Tibial nerve (tissue), 4 donors: ENCODE measurements around the gene HEPHL1. TPM values are rescaled to one million over a fixed set of nuclear protein-coding genes. Genes with fewer than 3 reads are reported as not detected.

Source experiments
- DNase-seq, 2 donors: peaks; one replicate each; pipeline ENCODE4 v3.0.0-alpha.2; 2019; ENCODE audit warnings: low spot score in 2 of 2
- H3K27ac ChIP-seq, 4 donors: fragments of 200-600 bp; sonication (generic) in 3 of 4; one replicate each; pipeline ENCODE4 v1.5.1; 2017 to 2019; ENCODE audit warnings: mild to moderate bottlenecking in 1 of 4
- H3K27me3 ChIP-seq, 2 donors: fragments of 200-600 bp; sonication (generic) in 1 of 2; one replicate each; pipeline versions ENCODE4 v1.5.1 to v1.6.0; 2017 to 2019
- H3K36me3 ChIP-seq, 3 donors: fragments of 200-600 bp; sonication (generic); one replicate each; pipeline ENCODE4 v1.5.1; 2018 to 2019
- H3K4me1 ChIP-seq, 4 donors: fragments of 200-600 bp; sonication (generic) in 3 of 4; one replicate each; pipeline ENCODE4 v1.5.1; 2017 to 2019
- H3K4me3 ChIP-seq, 4 donors: fragments of 200-600 bp; sonication (generic) in 3 of 4; one replicate each; pipeline ENCODE4 v1.5.1; 2017 to 2019; ENCODE audit warnings: mild to moderate bottlenecking in 1 of 4, moderate library complexity in 1 of 4
- H3K9me3 ChIP-seq, 4 donors: fragments of 200-600 bp; sonication (generic) in 3 of 4; one replicate each; pipeline ENCODE4 v1.5.1; 2017 to 2019
- EP300 ChIP-seq, 2 donors: sonication (generic); formaldehyde crosslinking; IDR thresholded peaks; one replicate each; pipeline ENCODE4 v1.6.1; 2017; ENCODE audit warnings: antibody characterized with exemption in 2 of 2, mild to moderate bottlenecking in 1 of 2
- POLR2A ChIP-seq, 2 donors: fragments of 450-650 bp; IDR thresholded peaks; one replicate each; pipeline ENCODE4 v1.6.1; 2017; ENCODE audit warnings: antibody characterized with exemption in 2 of 2, mild to moderate bottlenecking in 2 of 2, moderate library complexity in 2 of 2
- WGBS, 2 donors: methylation state at CpG; one replicate each; pipeline ENCODE4 v1.1.5; 2018; 5-methylcytosine and 5-hydroxymethylcytosine counted together
- total RNA-seq, 4 donors: library from RNA; depleted of rRNA; stranded (reverse); fragments of >200 nt; gene quantifications; one replicate each; pipeline ENCODE4 v1.1.0, GENCODE V29; 2016
- TF ChIP-seq, protein P1 (sequence below), 5 experiments: fragments of 200-600 bp in 3 of 5; fragments of 450-650 bp in 2 of 5; sonication (generic) in 3 of 5; IDR thresholded peaks; one replicate each; pipeline ENCODE4 v1.5.1; 2016 to 2019; ENCODE audit warnings: antibody characterized with exemption in 5 of 5, mild to moderate bottlenecking in 3 of 5, moderate library complexity in 2 of 5

Gene HEPHL1
- total RNA-seq, 4 donors from 2014 or later = not detected

DNA sequence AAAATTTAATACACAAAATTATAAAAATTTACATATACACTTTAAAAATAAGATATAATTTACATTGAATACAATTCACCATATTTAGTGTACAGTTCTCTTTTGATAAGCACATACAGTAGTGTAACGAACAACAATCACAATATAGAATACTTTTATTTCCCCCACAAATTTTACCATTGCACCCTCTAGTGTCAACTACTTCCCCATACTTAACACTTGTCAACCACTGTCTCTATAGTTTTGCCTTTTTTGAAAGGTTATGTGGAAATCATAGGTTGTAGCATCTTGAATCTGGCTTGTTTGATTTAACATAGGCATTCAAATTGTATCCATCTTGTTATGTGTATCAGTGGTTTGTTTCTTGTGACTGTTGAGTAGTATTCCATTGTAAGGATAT is 86.2 kb downstream of the HEPHL1 start:
- Histone ChIP-seq H3K36me3 (no peaks in the 10 kb centered on the region), H3K4me1 (no peaks in the 10 kb centered on the region), H3K9me3 (no peaks in the 10 kb centered on the region), H3K27me3 (no peaks in the 10 kb centered on the region), H3K27ac (no peak overlapping the region), H3K4me3 (no peak overlapping the region)
- WGBS, 2 donors = 63 to 71% methylated on average over 1 of the region's 1 CpG
- TF ChIP-seq, protein P1, sequence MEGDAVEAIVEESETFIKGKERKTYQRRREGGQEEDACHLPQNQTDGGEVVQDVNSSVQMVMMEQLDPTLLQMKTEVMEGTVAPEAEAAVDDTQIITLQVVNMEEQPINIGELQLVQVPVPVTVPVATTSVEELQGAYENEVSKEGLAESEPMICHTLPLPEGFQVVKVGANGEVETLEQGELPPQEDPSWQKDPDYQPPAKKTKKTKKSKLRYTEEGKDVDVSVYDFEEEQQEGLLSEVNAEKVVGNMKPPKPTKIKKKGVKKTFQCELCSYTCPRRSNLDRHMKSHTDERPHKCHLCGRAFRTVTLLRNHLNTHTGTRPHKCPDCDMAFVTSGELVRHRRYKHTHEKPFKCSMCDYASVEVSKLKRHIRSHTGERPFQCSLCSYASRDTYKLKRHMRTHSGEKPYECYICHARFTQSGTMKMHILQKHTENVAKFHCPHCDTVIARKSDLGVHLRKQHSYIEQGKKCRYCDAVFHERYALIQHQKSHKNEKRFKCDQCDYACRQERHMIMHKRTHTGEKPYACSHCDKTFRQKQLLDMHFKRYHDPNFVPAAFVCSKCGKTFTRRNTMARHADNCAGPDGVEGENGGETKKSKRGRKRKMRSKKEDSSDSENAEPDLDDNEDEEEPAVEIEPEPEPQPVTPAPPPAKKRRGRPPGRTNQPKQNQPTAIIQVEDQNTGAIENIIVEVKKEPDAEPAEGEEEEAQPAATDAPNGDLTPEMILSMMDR (IDR thresholded peaks at IDR 0.05) = no peak
- no peak for TF ChIP-seq POLR2A (IDR thresholded peaks at IDR 0.05)
- no peak for TF ChIP-seq EP300 (IDR thresholded peaks at IDR 0.05)
- DNase-seq = no peak

DNA sequence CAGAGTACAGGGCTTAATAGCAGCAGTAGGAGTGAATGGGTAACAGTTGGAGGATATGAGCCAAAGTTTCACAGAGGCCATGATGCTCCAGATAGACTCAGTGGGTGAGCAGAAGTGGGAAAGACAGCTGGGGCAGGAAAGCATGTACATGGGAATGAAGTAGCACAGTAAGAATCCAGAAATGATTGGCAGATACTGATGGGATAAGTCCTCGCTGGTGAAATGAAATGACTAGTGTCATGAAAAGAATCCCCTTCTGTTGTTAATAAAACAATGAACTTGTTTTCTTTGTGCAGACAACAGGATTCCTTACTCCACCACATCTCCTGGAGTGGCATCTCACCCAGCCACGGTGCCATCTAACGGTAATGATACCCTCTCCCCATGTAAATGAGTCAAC is 90.1 kb downstream of the HEPHL1 start:
- DNase-seq = no peak
- Histone ChIP-seq H3K4me3 (no peak overlapping the region), H3K4me1 (no peaks in the 10 kb centered on the region), H3K36me3 (no peaks in the 10 kb centered on the region), H3K27me3 (no peaks in the 10 kb centered on the region), H3K27ac (no peak overlapping the region), H3K9me3 (no peaks in the 10 kb centered on the region)
- 57 to 73% methylated on average over 3 of the region's 3 CpGs for WGBS, 2 donors
- no peak for TF ChIP-seq POLR2A (IDR thresholded peaks at IDR 0.05)
- TF ChIP-seq, protein P1 (IDR thresholded peaks at IDR 0.05) = no peak
- no peak for TF ChIP-seq EP300 (IDR thresholded peaks at IDR 0.05)

DNA sequence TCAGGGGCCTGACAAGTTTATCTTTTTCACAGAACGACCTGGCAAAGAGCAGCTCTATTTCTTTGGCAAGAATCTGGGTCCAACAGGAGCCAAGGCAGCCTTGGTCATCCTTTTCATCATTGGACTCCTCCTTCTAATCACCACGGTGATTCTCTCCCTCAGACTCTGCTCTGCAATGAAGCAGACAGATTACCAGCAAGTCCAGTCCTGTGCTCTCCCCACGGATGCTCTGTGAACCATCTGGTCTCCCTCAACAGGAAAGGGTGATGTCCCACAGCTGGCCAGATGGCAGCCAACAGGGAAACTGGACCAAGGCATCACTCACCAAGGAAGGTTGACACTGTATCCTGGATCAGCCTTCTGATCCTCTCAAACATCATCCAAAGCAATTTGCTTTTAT is 90.5 kb downstream of the HEPHL1 start:
- no peak overlapping the region for H3K27ac ChIP-seq
- H3K27me3 ChIP-seq = no peaks in the 10 kb centered on the region
- no peaks in the 10 kb centered on the region for H3K36me3 ChIP-seq
- no peaks in the 10 kb centered on the region for H3K9me3 ChIP-seq
- 61 to 64% methylated on average over 3 of the region's 3 CpGs for WGBS, 2 donors
- no peak overlapping the region for H3K4me3 ChIP-seq
- no peak for DNase-seq
- TF ChIP-seq, protein P1 (IDR thresholded peaks at IDR 0.05) = no peak
- TF ChIP-seq POLR2A (IDR thresholded peaks at IDR 0.05) = no peak
- TF ChIP-seq EP300 (IDR thresholded peaks at IDR 0.05) = no peak
- H3K4me1 ChIP-seq = no peaks in the 10 kb centered on the region

DNA sequence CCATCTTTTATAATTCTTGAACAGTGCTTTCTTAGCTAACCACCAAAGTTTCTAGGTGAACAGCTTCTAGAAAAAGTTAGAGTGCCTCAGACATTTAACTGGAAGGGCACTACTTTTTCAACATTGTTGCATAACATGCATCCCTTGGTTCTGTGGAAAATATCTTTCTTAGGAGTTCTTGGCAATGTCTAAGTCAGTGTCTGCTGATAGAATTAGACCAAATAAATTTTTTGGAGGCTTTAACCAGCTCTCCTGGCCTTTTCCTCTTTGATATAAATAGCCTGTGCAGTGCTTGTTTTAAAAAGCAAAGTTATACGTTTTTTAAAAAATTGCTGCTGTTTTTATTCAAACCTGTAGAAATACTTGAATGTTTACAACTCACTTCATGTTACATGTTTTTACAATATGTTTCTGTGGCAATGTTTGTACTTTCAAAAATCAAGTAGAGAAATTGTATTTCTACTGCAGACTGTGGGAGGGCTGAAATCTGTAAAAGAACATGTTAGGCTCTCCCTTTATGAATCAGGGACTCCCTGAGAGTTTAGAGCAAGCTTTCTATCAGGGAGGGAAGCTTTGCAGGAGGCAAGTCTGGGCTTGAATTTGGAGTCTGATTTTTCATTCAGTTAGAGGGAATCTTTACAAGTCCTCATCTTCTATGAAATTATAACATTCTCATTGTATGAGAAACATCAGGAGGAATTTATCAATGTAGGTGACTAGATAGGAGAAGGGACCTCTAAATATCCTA is 91.2 kb downstream of the HEPHL1 start:
- H3K4me3 ChIP-seq = no peak overlapping the region
- no peak overlapping the region for H3K27ac ChIP-seq
- WGBS, 2 donors = 47 to 56% methylated on average over 1 of the region's 1 CpG
- no peak for DNase-seq
- H3K27me3 ChIP-seq = no peaks in the 10 kb centered on the region
- no peaks in the 10 kb centered on the region for H3K36me3 ChIP-seq
- TF ChIP-seq EP300 (IDR thresholded peaks at IDR 0.05) (no peak), POLR2A (IDR thresholded peaks at IDR 0.05) (no peak)
- TF ChIP-seq, protein P1 (IDR thresholded peaks at IDR 0.05) = no peak
- no peaks in the 10 kb centered on the region for H3K9me3 ChIP-seq
- no peaks in the 10 kb centered on the region for H3K4me1 ChIP-seq

DNA sequence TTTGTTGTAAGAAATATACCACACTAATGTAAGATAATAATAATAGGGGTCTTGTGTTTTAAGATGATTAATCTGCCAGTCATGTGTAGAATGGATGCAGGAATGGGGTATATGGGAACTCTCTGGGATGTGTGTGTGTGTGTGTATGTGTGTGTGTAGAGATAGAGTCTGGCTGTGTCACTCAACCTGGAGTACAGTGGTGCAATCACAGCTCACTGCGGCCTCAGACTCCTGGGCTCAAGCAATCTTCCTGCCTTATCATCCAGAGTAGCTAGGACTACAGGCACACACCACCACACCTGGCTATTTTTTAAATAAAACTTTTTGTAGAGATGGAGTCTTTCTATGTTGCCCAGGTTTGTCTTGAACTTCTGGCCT is 96.0 kb downstream of the HEPHL1 start:
- no peaks in the 10 kb centered on the region for H3K9me3 ChIP-seq
- no peak for TF ChIP-seq POLR2A (IDR thresholded peaks at IDR 0.05)
- no peak for TF ChIP-seq EP300 (IDR thresholded peaks at IDR 0.05)
- TF ChIP-seq, protein P1 (IDR thresholded peaks at IDR 0.05) = no peak
- no peaks in the 10 kb centered on the region for H3K27me3 ChIP-seq
- H3K4me1 ChIP-seq = no peaks in the 10 kb centered on the region
- no peak overlapping the region for H3K4me3 ChIP-seq
- no peak for DNase-seq
- no peak overlapping the region for H3K27ac ChIP-seq
- no peaks in the 10 kb centered on the region for H3K36me3 ChIP-seq
- WGBS, 2 donors = 100% methylated on average over 1 of the region's 1 CpG
